ENCODE measurements around the gene HHIPL1. TPM values are rescaled to one million over a fixed set of nuclear protein-coding genes. Genes with fewer than 3 reads are reported as not detected.
A peak's percentile ranks its signal among the peaks of the same experiment; 100 is the strongest.

HHIPL1 gene
- polyA plus RNA-seq, 2 of the 4 experiments (the other 2 are of a cell fraction) = 0.19 to 0.23 TPM

DNA sequence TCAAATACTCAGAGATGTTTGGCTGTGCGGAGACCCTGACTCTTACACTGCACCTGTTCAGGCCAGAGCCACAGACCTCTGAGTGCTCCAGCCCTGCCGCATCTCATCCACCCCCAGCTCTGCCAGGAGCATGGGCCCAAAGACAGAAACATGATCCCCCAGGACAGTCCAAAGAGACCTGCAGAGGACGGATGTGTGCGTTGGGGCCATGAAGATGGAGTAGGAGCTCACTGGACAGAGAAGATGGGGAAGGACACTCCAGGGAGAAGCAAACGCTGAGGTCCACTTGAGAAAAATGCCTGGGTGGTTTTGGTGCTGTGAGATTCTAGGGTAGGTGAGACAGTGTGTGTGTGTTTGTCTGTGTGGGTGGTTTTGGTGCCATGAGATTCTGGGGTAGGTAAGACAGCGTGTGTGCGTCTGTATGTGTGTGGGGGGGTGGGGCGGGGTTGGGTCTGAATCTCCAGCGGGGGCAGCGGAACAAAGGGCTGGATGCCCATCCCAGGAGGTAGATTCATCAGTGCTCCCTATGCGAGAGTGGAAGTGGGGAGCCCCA is 818 bp upstream of the HHIPL1 start:
- Histone ChIP-seq H3K9me3 (no peaks in the 10 kb centered on the region), H3K4me3 (no peak overlapping the region), H3K4me2 (no peak overlapping the region), H3K27ac (no peak overlapping the region), H3K4me1 (0 out of 3 replicates have a peak, but pooled peaks cover 7% of the 10 kb centered on the region)
- FAIRE-seq (no peak), ATAC-seq (no peak), DNase-seq (ENCODE audit: low read depth in 1 of 2, low spot score in 1 of 2) (no peak)
- POLR2A ChIA-PET = no interaction called here
- WGBS (ENCODE audit: missing lambda C conversion rate) = 94% methylated on average over 9 of the region's 11 CpGs
- TF ChIP-seq, protein P1, sequence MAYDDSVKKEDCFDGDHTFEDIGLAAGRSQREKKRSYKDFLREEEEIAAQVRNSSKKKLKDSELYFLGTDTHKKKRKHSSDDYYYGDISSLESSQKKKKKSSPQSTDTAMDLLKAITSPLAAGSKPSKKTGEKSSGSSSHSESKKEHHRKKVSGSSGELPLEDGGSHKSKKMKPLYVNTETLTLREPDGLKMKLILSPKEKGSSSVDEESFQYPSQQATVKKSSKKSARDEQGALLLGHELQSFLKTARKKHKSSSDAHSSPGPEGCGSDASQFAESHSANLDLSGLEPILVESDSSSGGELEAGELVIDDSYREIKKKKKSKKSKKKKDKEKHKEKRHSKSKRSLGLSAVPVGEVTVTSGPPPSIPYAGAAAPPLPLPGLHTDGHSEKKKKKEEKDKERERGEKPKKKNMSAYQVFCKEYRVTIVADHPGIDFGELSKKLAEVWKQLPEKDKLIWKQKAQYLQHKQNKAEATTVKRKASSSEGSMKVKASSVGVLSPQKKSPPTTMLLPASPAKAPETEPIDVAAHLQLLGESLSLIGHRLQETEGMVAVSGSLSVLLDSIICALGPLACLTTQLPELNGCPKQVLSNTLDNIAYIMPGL (CRISPR knock-in tag; IDR thresholded peaks at IDR 0.05; ENCODE audit: borderline replicate concordance) = no peak
- TF ChIP-seq TP53 (CRISPR knock-in tag; IDR thresholded peaks at IDR 0.05) (no peak), SMC3 (IDR thresholded peaks at IDR 0.05) (no peak), ZFP36 (IDR thresholded peaks at IDR 0.05; ENCODE audit: borderline replicate concordance, partially characterized antibody) (no peak), MAFK (IDR thresholded peaks at IDR 0.05; ENCODE audit: partially characterized antibody) (no peak), MAZ (IDR thresholded peaks at IDR 0.05; ENCODE audit: borderline replicate concordance, low read depth, low read length) (no peak), CEBPB (IDR thresholded peaks at IDR 0.05) (no peak), HDAC2 (IDR thresholded peaks at IDR 0.05) (no peak), ZSCAN20 (CRISPR knock-in tag; IDR thresholded peaks at IDR 0.05) (no peak)
- TF ChIP-seq, protein P2, sequence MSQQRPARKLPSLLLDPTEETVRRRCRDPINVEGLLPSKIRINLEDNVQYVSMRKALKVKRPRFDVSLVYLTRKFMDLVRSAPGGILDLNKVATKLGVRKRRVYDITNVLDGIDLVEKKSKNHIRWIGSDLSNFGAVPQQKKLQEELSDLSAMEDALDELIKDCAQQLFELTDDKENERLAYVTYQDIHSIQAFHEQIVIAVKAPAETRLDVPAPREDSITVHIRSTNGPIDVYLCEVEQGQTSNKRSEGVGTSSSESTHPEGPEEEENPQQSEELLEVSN (IDR thresholded peaks at IDR 0.05; ENCODE audit: borderline replicate concordance, low read depth) = no peak
- TF ChIP-seq, protein P3, sequence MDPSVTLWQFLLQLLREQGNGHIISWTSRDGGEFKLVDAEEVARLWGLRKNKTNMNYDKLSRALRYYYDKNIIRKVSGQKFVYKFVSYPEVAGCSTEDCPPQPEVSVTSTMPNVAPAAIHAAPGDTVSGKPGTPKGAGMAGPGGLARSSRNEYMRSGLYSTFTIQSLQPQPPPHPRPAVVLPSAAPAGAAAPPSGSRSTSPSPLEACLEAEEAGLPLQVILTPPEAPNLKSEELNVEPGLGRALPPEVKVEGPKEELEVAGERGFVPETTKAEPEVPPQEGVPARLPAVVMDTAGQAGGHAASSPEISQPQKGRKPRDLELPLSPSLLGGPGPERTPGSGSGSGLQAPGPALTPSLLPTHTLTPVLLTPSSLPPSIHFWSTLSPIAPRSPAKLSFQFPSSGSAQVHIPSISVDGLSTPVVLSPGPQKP (IDR thresholded peaks at IDR 0.05; ENCODE audit: low read depth, low read length) = no peak
- CTCF ChIA-PET = interaction anchor here (1.1 to 2.2 kb wide), 4 partner anchors 12 to 126 kb away, joined by 3 to 7 read pairs (median 4); no protein-coding TSS in a partner anchor

DNA sequence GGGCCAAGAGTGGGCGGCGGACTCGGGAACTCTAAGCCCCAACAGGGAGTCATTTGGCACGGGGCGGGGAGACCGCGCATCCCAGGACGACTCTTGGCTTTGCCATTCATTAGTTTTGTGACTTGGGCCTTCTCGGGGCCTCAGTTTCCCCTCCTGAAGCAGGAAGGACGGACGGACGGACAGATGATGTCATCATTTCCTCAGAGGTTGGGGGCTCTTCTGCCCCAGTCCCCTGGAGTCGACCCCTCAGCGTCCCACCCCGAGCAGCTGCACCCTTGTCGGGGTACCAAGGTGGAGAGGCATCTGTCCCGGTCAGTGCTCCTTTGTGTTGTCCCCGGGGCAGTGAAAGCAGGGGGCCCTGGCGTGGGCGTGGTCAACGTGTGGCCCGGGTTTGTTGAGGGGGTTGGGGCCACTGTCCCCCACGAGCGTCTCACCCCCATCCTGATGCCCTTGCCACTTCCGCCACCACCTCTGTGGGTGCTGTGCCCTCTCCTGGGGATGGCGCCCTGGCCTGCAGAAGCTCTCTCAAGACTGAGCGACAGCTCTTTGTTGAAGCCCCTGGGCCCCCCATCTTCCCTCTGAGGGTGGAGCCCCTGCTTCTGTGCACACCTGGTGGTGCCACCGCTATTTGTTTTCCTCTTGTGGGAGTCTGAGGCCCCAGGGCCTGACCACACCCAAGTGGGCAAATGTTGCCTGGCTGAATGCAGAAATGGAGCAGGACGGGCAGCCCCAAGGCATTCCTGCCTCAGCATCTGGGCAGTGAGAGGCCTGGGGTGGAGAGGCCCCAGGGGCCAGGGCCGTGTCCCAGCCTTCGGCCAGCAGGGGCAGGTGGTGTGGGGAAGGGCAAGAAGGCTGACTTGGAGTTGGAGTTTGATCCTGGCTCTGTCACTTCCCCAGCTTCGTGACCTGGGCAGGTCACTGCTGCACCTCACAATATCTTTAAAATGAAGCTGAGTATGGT is 896 bp downstream of the HHIPL1 start:
- DNase-seq (ENCODE audit: low read depth in 1 of 2, low spot score in 1 of 2) (no peak), ATAC-seq (no peak), FAIRE-seq (no peak)
- ChIA-PET POLR2A (no interaction called here), CTCF (interaction anchor here (0.5 to 1.4 kb wide), 4 partner anchors 10 to 253 kb away, joined by 3 to 4 read pairs (median 3); no protein-coding TSS in a partner anchor)
- TF ChIP-seq, protein P4, sequence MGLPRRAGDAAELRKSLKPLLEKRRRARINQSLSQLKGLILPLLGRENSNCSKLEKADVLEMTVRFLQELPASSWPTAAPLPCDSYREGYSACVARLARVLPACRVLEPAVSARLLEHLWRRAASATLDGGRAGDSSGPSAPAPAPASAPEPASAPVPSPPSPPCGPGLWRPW (IDR thresholded peaks at IDR 0.05) = no peak
- Histone ChIP-seq H3K9me3 (no peaks in the 10 kb centered on the region), H3K4me3 (peak overlapping the region; percentile 44), H3K27ac (peak overlapping the region; percentile 63 to 82; a peak in 5 of 6 replicates), H3K4me2 (peak overlapping the region; percentile 86), H3K4me1 (0 out of 3 replicates have a peak, but pooled peaks cover 7% of the 10 kb centered on the region)
- WGBS (ENCODE audit: missing lambda C conversion rate) = 58% methylated on average over 26 of the region's 32 CpGs

DNA sequence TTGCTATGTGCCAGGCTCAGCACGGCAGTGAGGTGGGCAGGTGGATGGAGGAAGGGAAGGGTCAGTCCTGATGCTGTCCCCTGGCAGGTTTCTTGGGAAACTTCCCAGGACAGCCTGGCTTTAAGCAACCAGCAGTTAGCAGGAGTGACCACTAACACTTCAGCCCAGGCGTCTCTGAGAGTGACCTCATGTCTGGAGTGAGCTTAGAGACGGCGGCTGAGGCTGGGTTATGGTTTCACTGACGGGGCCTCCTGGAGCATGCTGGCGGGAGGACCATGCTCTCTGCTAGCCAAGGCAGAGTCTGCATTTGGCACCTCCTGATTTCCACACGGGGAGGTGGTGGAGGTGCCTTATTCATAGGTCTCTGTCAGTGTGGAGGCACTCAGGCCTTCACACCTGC is 2.5 kb downstream of the HHIPL1 start:
- no peaks in the 10 kb centered on the region for H3K9me3 ChIP-seq
- H3K4me1 ChIP-seq = 0 out of 3 replicates have a peak, but pooled peaks cover 7% of the 10 kb centered on the region
- ChIA-PET POLR2A (no interaction called here), CTCF (interaction anchor here (0.9 to 1.3 kb wide), 2 partner anchors 19 to 123 kb away, joined by 3 read pairs; no protein-coding TSS in a partner anchor)
- DNase-seq (ENCODE audit: low read depth in 1 of 2, low spot score in 1 of 2) = no peak
- FAIRE-seq = no peak
- no peak overlapping the region for H3K27ac ChIP-seq
- H3K4me3 ChIP-seq = no peak overlapping the region
- ATAC-seq = no peak
- WGBS (ENCODE audit: missing lambda C conversion rate) = 81% methylated on average over 6 of the region's 7 CpGs
- no peak overlapping the region for H3K4me2 ChIP-seq
- TF ChIP-seq ZSCAN20 (CRISPR knock-in tag; IDR thresholded peaks at IDR 0.05) (no peak), HOXB13 (CRISPR knock-in tag; IDR thresholded peaks at IDR 0.05; ENCODE audit: low read depth) (no peak), NPAS2 (CRISPR knock-in tag; IDR thresholded peaks at IDR 0.05; ENCODE audit: borderline replicate concordance) (no peak), ESRRA (IDR thresholded peaks at IDR 0.05; ENCODE audit: borderline replicate concordance, low read length) (no peak), NFE2L2 (conservative IDR thresholded peaks at IDR 0.05; ENCODE audit: low read length) (no peak), EP300 (IDR thresholded peaks at IDR 0.05) (no peak), TP53 (CRISPR knock-in tag; IDR thresholded peaks at IDR 0.05) (no peak)
- TF ChIP-seq, protein P3 (IDR thresholded peaks at IDR 0.05; ENCODE audit: low read depth, low read length) = no peak
- TF ChIP-seq, protein P5, sequence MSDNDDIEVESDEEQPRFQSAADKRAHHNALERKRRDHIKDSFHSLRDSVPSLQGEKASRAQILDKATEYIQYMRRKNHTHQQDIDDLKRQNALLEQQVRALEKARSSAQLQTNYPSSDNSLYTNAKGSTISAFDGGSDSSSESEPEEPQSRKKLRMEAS (IDR thresholded peaks at IDR 0.05) = no peak
- TF ChIP-seq, protein P6, sequence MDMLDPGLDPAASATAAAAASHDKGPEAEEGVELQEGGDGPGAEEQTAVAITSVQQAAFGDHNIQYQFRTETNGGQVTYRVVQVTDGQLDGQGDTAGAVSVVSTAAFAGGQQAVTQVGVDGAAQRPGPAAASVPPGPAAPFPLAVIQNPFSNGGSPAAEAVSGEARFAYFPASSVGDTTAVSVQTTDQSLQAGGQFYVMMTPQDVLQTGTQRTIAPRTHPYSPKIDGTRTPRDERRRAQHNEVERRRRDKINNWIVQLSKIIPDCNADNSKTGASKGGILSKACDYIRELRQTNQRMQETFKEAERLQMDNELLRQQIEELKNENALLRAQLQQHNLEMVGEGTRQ (IDR thresholded peaks at IDR 0.05) = no peak
- TF ChIP-seq, protein P7, sequence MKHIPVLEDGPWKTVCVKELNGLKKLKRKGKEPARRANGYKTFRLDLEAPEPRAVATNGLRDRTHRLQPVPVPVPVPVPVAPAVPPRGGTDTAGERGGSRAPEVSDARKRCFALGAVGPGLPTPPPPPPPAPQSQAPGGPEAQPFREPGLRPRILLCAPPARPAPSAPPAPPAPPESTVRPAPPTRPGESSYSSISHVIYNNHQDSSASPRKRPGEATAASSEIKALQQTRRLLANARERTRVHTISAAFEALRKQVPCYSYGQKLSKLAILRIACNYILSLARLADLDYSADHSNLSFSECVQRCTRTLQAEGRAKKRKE (CRISPR knock-in tag; IDR thresholded peaks at IDR 0.05; ENCODE audit: low read depth) = no peak
- TF ChIP-seq, protein P8, sequence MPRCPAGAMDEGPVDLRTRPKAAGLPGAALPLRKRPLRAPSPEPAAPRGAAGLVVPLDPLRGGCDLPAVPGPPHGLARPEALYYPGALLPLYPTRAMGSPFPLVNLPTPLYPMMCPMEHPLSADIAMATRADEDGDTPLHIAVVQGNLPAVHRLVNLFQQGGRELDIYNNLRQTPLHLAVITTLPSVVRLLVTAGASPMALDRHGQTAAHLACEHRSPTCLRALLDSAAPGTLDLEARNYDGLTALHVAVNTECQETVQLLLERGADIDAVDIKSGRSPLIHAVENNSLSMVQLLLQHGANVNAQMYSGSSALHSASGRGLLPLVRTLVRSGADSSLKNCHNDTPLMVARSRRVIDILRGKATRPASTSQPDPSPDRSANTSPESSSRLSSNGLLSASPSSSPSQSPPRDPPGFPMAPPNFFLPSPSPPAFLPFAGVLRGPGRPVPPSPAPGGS (IDR thresholded peaks at IDR 0.05) = no peak
